Activated T-cell treated with anti-CD3 and anti-CD28 coated beads, Interleukin-2, amount 50 U/mL, for 72 hours (primary cell): ENCODE measurements around the gene GMEB2. TPM values are rescaled to one million over a fixed set of nuclear protein-coding genes. Genes with fewer than 3 reads are reported as not detected.

Experiments
- ATAC-seq, 2 donors: fragments of 150-1000 bp; cut with Tn5 transposase; replicated peaks in 1 of 2; 2 replicates each; pipeline ENCODE4 v1.10.0; 2021; ENCODE audit warnings: moderate library complexity in 2 of 2, mild to moderate bottlenecking in 1 of 2
- DNase-seq, 2 donors: peaks; one replicate each; pipeline ENCODE4 v3.0.0; 2021 to 2022; ENCODE audit warnings: mixed read lengths in 1 of 2
- H3K27ac Mint-ChIP-seq: one replicate; pipeline ENCODE4 v1.8.0; 2022; ENCODE audit warnings: mild to moderate bottlenecking, moderate library complexity, mixed read lengths
- H3K27me3 Mint-ChIP-seq: one replicate; pipeline ENCODE4 v1.8.0; 2022; ENCODE audit warnings: low read depth, mixed read lengths
- H3K36me3 Mint-ChIP-seq, 2 donors: one replicate each; pipeline ENCODE4 v1.8.0; 2022; ENCODE audit warnings: mixed read lengths in 2 of 2, mild to moderate bottlenecking in 1 of 2; ENCODE audit not compliant: insufficient read depth in 2 of 2
- H3K4me1 Mint-ChIP-seq: one replicate; pipeline ENCODE4 v1.8.0; 2022; ENCODE audit warnings: low read depth, mixed read lengths
- H3K4me3 Mint-ChIP-seq, 2 donors: one replicate each; pipeline ENCODE4 v1.8.0; 2022; ENCODE audit warnings: mild to moderate bottlenecking in 2 of 2, mixed read lengths in 2 of 2, moderate library complexity in 2 of 2
- H3K9me3 Mint-ChIP-seq, 2 donors: one replicate each; pipeline ENCODE4 v1.8.0; 2022; ENCODE audit warnings: mixed read lengths in 2 of 2
- total RNA-seq, 2 donors: library from RNA; stranded (reverse); gene quantifications; one replicate each; pipeline ENCODE4 v1.2.3, GENCODE V29; 2022

GMEB2 gene
- total RNA-seq, 2 donors from 2014 or later = 17.5 to 22.8 TPM

DNA sequence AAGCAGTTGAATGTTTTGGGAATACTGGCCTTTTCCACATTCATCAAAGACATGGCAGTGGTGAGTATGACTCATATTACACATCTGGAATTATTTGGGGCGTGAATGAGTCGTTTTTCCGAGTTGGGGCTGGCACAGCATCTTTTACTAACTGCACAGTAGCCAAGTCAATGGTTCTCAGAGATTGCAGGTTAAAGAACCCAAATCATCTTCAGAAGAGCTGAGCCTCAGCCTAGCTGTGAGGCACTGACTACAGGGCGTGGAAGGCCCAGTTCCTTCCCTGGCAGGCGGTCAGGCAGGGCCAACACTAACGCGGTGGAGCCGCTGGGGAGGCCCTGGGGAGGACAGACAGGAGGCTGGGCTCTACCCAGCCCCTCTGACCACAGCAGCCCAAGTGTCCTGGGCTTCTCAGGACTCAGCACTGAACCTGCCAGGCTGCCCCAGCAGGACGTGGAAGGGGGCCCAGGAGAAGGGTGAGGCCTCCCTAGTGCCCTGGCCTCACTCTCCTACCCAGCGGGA, 32.8 kb downstream of the GMEB2 start:
- Mint-ChIP-seq H3K27ac (no peak overlapping the region), H3K4me3 (no peak overlapping the region), H3K4me1 (no peaks in the 10 kb centered on the region), H3K36me3 (peaks cover 7 to 8% of the 10 kb centered on the region in 2 donors), H3K27me3 (no peaks in the 10 kb centered on the region), H3K9me3 (no peaks in the 10 kb centered on the region)
- ATAC-seq = no peak
- no peak for DNase-seq

DNA sequence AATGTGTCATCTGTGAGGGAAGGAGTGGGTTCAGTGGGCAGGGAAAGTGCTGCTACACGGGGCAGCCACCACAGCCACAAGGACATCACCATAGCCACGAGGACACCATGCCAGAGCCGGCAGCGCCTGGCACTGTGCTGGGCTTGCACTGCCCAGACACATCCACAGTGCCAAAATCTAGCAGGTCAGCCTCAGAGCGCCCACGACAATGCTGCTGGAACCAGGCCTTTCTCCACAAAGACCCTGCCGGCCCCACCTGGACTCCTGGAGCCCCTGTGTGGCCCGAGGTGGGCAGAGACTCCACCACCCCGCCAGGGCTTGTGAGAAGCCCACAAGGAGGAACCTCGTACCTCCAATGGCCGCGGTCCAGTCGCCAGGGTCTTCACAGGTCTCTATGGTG, 34.2 kb downstream of the GMEB2 start:
- Mint-ChIP-seq H3K36me3 (peaks cover 5 to 8% of the 10 kb centered on the region in 2 donors), H3K27me3 (no peaks in the 10 kb centered on the region), H3K9me3 (no peaks in the 10 kb centered on the region), H3K4me3 (no peak overlapping the region), H3K27ac (no peak overlapping the region), H3K4me1 (peaks cover 5% of the 10 kb centered on the region)
- ATAC-seq = no peak
- DNase-seq = no peak

DNA sequence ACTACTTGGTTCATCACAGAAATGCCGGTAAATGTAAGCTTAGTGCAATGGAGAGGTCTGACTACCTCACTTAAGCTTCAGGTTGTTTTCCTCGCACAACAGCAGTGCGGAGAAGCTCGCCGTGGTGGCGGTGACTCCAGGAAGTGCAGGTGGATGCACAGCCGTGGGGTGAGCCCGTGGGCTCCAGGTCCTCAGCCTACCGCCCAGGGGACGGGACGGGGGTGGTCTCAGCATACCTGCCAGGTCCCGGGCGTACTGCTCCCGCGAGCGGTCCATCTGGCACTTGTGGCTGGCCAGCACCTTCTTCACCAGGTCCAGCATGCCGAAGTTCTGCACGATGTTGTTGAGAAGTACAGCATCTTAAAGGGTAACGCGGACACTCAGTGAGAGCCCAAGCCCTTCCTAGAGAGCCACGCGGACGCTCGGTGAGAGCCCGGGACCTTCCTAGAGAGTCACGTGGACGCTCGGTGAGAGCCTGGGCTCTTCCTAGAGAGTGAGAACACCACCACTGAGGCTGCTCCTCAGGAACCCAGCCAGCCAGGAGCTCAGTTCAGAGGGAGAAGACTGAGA, 35.0 kb downstream of the GMEB2 start:
- DNase-seq (no peak), ATAC-seq (no peak)
- H3K27ac Mint-ChIP-seq = no peak overlapping the region
- H3K4me1 Mint-ChIP-seq = peaks cover 5% of the 10 kb centered on the region
- peaks cover 5 to 8% of the 10 kb centered on the region in 2 donors for H3K36me3 Mint-ChIP-seq
- no peaks in the 10 kb centered on the region for H3K9me3 Mint-ChIP-seq
- H3K27me3 Mint-ChIP-seq = no peaks in the 10 kb centered on the region
- H3K4me3 Mint-ChIP-seq = no peak overlapping the region

DNA sequence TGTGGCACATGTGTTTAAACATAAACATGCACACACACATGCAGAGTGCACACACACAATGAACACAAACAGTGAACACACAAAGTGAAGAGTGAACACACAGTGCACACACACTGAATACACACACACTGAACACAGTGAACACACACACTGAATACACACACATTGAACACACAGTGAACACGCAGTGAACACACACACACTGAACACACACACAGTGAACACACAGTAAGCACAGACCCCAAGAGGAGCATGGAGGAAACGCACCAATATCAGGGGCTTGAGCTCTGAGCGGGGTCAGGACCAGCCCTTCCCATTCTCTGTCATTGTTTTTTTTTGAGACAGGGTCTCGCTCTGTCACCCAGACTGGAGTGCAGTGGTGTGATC, 35.8 kb downstream of the GMEB2 start:
- DNase-seq = no peak
- Mint-ChIP-seq H3K36me3 (peaks cover 5 to 8% of the 10 kb centered on the region in 2 donors), H3K4me1 (peaks cover 5% of the 10 kb centered on the region), H3K9me3 (no peaks in the 10 kb centered on the region), H3K27me3 (no peaks in the 10 kb centered on the region), H3K27ac (no peak overlapping the region), H3K4me3 (no peak overlapping the region)
- no peak for ATAC-seq

DNA sequence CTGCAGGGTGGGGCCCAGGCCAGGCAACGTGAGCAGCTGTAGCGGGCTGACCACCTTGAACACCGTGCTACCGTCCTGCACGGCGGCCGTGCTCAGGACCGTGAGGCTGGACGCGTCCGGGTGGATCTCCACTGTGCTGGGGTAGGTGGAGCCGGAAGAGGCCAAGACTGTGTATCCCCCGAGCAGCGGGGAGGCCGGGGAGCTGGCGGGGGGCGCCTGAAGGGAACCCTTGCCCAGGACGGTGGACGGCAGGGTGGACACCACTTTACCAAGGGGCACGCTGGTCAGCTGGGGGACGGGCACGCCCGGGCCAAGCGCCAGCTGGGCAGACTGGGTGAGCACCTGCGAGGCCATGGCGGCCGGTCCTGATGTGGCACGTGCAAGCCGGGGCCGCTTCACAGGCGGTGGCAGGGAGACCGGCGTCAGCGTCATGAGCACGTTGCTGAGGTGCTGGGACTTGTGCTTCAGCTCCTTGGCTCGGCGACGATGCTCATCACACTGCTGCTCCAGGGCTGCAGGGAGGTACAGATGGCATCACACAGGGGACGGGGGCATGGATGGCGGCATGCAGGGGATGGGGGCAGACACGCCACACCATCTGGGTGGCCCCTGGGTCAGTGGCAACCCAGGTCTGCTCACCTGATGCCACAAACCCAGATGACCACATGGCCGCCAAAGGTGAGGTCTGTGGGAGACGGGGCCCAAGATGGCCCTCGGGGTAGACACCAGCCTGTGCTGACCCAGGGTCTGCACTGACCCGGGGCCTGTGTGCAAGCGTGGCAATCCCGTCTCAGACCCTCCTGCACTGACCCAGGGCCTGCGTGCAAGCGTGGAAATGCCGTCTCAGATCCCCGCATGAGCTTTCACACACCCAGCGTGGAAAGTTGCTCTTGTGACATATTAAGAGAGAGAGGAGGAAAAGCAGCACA, 36.4 kb downstream of the GMEB2 start:
- H3K4me1 Mint-ChIP-seq = peaks cover 5% of the 10 kb centered on the region
- DNase-seq = no peak
- peaks cover 5 to 8% of the 10 kb centered on the region in 2 donors for H3K36me3 Mint-ChIP-seq
- no peak for ATAC-seq
- no peaks in the 10 kb centered on the region for H3K27me3 Mint-ChIP-seq
- no peaks in the 10 kb centered on the region for H3K9me3 Mint-ChIP-seq
- H3K4me3 Mint-ChIP-seq = no peak overlapping the region
- no peak overlapping the region for H3K27ac Mint-ChIP-seq

DNA sequence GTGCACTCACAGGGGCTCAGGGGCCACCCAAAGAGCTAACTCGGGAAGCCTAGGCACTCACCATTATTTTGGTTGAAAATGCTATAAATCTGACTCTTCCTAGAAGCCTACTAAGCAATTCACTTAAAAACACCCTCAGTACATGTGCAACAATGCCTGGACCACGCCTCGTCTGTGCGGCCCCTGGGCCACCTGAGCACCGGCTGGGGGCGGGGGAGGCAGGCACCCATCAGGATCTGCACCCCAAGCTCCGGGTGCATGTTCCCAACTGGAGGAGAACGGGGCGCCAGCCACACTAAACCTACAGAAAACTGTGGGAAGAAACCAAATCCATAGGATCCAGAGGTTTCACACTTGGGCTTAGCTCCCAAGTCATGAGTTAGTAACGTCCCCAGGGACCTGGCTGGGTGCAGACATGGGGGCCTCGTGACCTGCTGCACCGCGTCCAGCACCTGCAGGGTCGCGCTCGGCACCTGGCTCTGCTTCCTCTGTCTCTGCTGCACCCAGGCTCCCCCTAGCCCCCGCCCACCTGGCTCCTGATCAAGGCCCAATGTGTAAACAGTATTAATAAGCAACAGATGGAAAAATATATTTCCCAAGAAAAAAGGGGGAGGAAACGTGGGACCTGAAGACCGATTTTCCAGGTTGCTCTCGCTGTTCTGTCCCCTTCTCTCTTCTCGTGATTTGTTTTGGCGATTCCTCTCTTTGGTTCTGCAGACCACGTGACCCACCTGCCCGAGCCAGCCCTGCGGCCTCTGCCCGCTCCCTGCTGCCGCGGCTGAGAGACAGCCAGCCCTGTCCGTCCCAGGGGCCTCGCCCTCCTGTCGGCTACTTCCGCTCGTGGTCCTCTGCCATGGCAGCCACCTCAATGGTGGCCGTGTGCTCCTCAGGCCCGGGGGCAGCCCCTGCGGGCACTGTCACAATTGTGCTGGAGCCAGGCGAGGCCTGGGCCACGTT, 37.4 kb downstream of the GMEB2 start:
- H3K27me3 Mint-ChIP-seq = no peaks in the 10 kb centered on the region
- H3K36me3 Mint-ChIP-seq = peaks cover 5 to 8% of the 10 kb centered on the region in 2 donors
- H3K27ac Mint-ChIP-seq = no peak overlapping the region
- no peaks in the 10 kb centered on the region for H3K9me3 Mint-ChIP-seq
- H3K4me3 Mint-ChIP-seq = no peak overlapping the region
- ATAC-seq (no peak), DNase-seq (no peak)
- H3K4me1 Mint-ChIP-seq = peaks cover 5% of the 10 kb centered on the region

DNA sequence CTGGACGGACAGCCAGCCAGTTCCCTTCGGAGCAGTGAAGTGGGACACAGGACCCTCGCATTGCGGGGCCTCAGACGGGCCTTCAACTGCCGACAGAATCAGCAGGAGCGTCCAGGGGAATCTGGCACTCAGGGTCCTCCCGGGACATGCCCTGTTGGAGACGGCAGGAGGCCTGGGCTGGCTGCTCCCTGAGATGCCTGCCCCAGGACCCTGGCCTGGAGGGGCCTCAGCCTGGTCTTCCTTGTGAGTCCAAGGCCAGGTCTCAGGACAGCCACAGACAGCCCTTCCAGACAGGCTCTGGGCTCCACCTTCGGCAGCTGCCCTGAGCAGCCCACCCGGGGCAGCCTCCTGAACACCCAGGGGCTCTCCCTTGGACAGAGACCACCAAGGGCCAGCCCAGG, 38.3 kb downstream of the GMEB2 start:
- Mint-ChIP-seq H3K27me3 (no peaks in the 10 kb centered on the region), H3K36me3 (peaks cover 5 to 8% of the 10 kb centered on the region in 2 donors), H3K4me3 (no peak overlapping the region)

DNA sequence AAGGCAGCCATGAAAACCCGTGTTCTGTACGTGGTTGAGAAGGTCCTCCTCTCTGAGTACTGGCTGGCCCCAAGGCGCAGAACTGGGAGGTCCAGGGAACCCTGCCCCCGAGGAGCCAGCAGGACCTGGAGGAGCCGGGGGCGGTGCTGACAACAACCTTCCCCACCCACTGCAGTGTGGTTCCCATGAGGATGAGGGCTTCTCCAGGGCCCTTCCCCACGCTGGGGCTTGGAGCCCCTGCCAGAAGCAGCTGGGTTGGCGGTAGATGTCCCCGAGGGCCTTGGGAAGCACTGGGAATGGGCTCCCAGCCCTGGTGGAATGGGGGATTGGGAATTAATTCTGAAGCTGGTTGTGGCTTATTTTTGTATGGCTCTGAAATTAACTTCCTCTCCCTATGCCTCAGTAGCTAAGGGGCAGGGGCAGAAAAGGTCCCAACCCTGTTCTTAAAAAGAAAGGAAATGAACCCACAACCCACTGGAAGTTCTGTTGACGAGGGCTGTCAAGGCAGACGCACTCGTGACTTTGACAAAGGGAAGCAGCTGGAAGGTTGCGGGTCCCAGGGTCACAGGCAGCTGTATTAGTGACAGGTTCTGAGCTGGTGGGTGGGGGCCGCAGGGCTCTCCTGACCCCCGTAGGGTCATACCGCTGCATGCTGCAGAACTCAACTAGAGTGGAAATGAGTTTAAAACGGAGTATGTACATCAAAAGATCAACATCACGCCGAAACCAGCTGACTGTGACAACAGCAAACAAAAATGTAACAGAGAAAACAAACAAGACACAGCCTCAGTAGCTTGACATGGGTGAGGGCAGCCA, 38.9 kb downstream of the GMEB2 start:
- ATAC-seq (no peak), DNase-seq (no peak)
- no peak overlapping the region for H3K4me3 Mint-ChIP-seq
- peaks cover 1 to 5% of the 10 kb centered on the region in 2 donors for H3K36me3 Mint-ChIP-seq
- H3K27me3 Mint-ChIP-seq = no peaks in the 10 kb centered on the region
- no peak overlapping the region for H3K27ac Mint-ChIP-seq
- H3K9me3 Mint-ChIP-seq = no peaks in the 10 kb centered on the region
- peaks cover 5% of the 10 kb centered on the region for H3K4me1 Mint-ChIP-seq

More for the DNA sequence above, 38.3 kb downstream of the GMEB2 start:
- DNase-seq (no peak), ATAC-seq (peak in 1 of 2 donors; percentile 15)
- no peaks in the 10 kb centered on the region for H3K9me3 Mint-ChIP-seq
- no peak overlapping the region for H3K27ac Mint-ChIP-seq
- H3K4me1 Mint-ChIP-seq = peaks cover 5% of the 10 kb centered on the region

DNA sequence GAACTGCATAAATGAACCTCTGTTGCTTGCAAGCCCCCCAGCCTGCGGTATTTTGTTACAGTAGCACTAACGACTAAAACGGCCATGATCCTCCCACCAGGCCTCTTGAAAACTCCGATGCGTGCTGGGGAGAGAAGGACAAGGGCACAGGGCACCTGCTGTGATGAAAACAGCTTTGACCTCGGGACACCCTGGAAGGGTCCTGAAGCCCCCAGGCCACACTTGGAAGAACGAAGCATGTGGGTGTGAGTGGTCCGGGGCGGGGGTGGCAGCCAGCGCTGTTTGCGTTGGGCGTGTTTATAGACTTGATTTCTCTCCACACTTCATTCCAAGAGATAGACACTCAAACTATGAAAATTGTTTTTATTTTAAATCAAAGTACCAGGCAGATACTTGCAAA, 39.6 kb downstream of the GMEB2 start:
- H3K9me3 Mint-ChIP-seq = no peaks in the 10 kb centered on the region
- ATAC-seq (no peak), DNase-seq (no peak)
- H3K36me3 Mint-ChIP-seq = peaks cover 0 to 5% of the 10 kb centered on the region in 2 donors
- H3K4me1 Mint-ChIP-seq = peaks cover 5% of the 10 kb centered on the region
- no peak overlapping the region for H3K27ac Mint-ChIP-seq
- no peaks in the 10 kb centered on the region for H3K27me3 Mint-ChIP-seq
- no peak overlapping the region for H3K4me3 Mint-ChIP-seq

DNA sequence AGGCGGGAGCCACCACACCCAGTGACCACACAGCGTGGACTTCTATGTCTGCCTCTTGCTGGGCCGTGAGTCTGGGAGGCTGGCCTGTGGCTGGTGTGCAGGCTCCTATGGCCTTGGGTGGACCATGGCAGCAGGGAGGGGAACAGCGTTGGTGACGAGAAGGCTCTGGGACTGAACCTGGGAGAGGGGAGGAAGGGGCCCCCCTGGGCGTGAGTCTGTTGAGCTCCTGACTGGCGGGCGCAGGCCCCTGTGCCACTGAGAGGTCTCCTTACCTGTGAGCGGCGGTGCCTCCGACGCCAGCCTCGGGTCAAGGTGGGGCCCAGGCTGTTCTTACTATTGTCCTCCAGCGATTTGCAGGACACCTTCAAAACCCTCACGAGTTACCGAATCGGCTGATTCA, 40.1 kb downstream of the GMEB2 start:
- peaks cover 5% of the 10 kb centered on the region for H3K4me1 Mint-ChIP-seq
- no peaks in the 10 kb centered on the region for H3K9me3 Mint-ChIP-seq
- no peak overlapping the region for H3K27ac Mint-ChIP-seq
- H3K4me3 Mint-ChIP-seq = no peak overlapping the region
- ATAC-seq (no peak), DNase-seq (no peak)
- H3K36me3 Mint-ChIP-seq = peaks cover 0 to 5% of the 10 kb centered on the region in 2 donors
- no peaks in the 10 kb centered on the region for H3K27me3 Mint-ChIP-seq

DNA sequence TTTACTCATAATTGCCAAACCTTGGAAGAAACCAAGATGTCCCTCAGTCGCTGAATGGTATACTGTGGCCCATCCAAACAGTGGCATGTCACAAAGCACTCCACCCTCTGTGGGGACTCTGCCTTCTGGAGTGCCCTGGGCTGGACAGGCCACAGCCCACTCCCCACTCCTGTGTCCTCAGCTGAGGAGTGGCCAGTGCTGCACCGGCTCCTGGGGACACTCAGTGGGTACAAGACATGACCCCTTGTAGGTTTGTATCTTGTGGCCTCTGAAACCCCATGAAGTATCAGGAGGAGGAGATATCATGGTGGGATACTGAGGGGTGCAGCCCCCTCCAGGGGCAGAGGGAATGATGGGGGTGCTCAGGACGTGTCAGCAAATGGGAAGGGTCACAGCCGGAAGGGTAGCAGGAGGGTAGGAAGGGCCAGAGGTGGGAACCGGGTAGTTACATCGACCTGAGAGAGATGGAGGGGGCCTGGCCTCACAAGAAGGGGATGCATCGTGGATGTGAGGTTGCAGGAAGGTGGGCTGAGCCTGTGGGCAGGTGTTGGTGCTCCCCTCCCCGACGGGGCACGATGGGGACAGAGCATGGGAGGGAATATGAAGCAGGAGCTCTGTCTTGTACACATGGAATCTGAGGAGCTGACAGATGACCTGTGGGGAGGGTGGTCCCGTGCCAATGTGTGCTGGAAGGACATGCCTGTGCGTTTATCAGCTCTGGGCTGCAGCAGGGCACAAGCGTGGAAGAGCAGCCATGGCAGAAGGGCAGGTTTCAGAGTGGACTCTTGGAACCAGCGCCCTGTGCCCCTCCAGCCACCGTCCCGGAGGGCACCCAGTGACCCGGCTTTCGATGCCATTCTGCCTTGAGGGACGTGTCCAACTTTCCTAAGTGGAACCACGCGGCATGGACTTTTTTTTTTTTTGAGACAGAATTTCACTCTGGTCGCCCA, 41.0 kb downstream of the GMEB2 start:
- H3K4me3 Mint-ChIP-seq = no peak overlapping the region
- no peaks in the 10 kb centered on the region for H3K9me3 Mint-ChIP-seq
- H3K4me1 Mint-ChIP-seq = peaks cover 5% of the 10 kb centered on the region
- H3K36me3 Mint-ChIP-seq = peaks cover 0 to 2% of the 10 kb centered on the region in 2 donors
- DNase-seq (no peak), ATAC-seq (no peak)
- no peaks in the 10 kb centered on the region for H3K27me3 Mint-ChIP-seq
- H3K27ac Mint-ChIP-seq = no peak overlapping the region
